Gastroesophageal sphincter (tissue), 3 donors: ENCODE measurements around the gene FAM13A.

Experiments used
- CTCF ChIP-seq, 4 experiments: fragments of 200-600 bp in 2 of 4; fragments of 450-650 bp in 2 of 4; sonication (generic) in 1 of 4; IDR thresholded peaks; one replicate each; pipeline ENCODE4 v1.5.1; 2017 to 2019; ENCODE audit warnings: antibody characterized with exemption in 4 of 4, mild to moderate bottlenecking in 2 of 4, moderate library complexity in 2 of 4
- POLR2A ChIP-seq, 2 donors: fragments of 450-650 bp; IDR thresholded peaks; one replicate each; pipeline ENCODE4 v1.6.1; 2017; ENCODE audit warnings: antibody characterized with exemption in 2 of 2, mild to moderate bottlenecking in 2 of 2, moderate library complexity in 1 of 2
- POLR2AphosphoS5 ChIP-seq: sonication (generic); formaldehyde crosslinking; IDR thresholded peaks from one replicate; pipeline ENCODE4 v1.6.1; 2017; ENCODE audit warnings: antibody characterized with exemption

GRCh38 chr4:88825931-88826330 is 231.1 kb downstream of the FAM13A start:
- TF ChIP-seq CTCF (IDR thresholded peaks at IDR 0.05) (no peak), POLR2AphosphoS5 (no peak), POLR2A (IDR thresholded peaks at IDR 0.05) (no peak)
